Neural cell (in vitro differentiated cells): ENCODE results near the gene RPL36A. TPM values are rescaled to one million over a fixed set of nuclear protein-coding genes. Genes with fewer than 3 reads are reported as not detected.

ENCODE experiments used
- H2AFZ ChIP-seq: fragments of 200-600, 300-800 bp; sonication (generic), shearing (Covaris generic); 2 replicates; pipeline ENCODE4 v1.6.0; 2014; ENCODE audit warnings: low read depth, mild to moderate bottlenecking, antibody characterized with exemption, low read length, moderate library complexity
- H3F3A ChIP-seq: fragments of 200-600 bp; shearing (Covaris generic); 2 replicates; pipeline ENCODE4 v1.6.1; 2016; ENCODE audit warnings: mild to moderate bottlenecking, moderate library complexity, mixed read lengths, antibody characterized with exemption, low read length; ENCODE audit not compliant: insufficient read depth, poor library complexity, severe bottlenecking
- H3K27ac ChIP-seq: fragments of 200-600, 300-800 bp; sonication (generic), shearing (Covaris generic); 2 replicates; pipeline ENCODE4 v1.5.1; 2014; ENCODE audit warnings: mild to moderate bottlenecking, low read length, moderate library complexity
- H3K27me3 ChIP-seq: fragments of 300-800, 200-600 bp; sonication (generic), shearing (Covaris generic); 2 replicates; pipeline ENCODE4 v1.6.0; 2014; ENCODE audit warnings: mild to moderate bottlenecking, low read depth, low read length, moderate library complexity; ENCODE audit not compliant: insufficient read depth
- H3K36me3 ChIP-seq: fragments of 300-800, 200-600 bp; sonication (generic), shearing (Covaris generic); 2 replicates; pipeline ENCODE4 v1.5.1; 2014; ENCODE audit warnings: mild to moderate bottlenecking, antibody characterized with exemption, low read length, moderate library complexity; ENCODE audit not compliant: insufficient read depth
- H3K4me2 ChIP-seq: fragments of 300-800, 200-600 bp; sonication (generic), shearing (Covaris generic); 2 replicates; pipeline ENCODE4 v1.6.0; 2014; ENCODE audit warnings: mild to moderate bottlenecking, low read length
- H3K4me3 ChIP-seq: fragments of 300-800, 200-600 bp; sonication (generic), shearing (Covaris generic); 2 replicates; pipeline ENCODE4 v1.5.1; 2014; ENCODE audit warnings: mild to moderate bottlenecking, low read length, moderate library complexity
- H3K79me2 ChIP-seq: fragments of 200-600 bp; shearing (Covaris generic); replicated peaks from 2 replicates; pipeline ENCODE4 v1.6.0; 2014; ENCODE audit warnings: mild to moderate bottlenecking, low read length, moderate library complexity; ENCODE audit not compliant: insufficient read depth
- H3K9ac ChIP-seq: fragments of 300-800, 200-600 bp; sonication (generic), shearing (Covaris generic); 2 replicates; pipeline ENCODE4 v1.6.1; 2016; ENCODE audit warnings: mild to moderate bottlenecking, low read length, mixed read lengths
- H3K9me2 ChIP-seq: fragments of 200-600 bp; shearing (Covaris generic); 2 replicates; pipeline ENCODE4 v1.6.1; 2016; ENCODE audit warnings: mild to moderate bottlenecking, low read length, mixed read lengths; ENCODE audit not compliant: insufficient read depth
- H3K9me3 ChIP-seq: fragments of 200-600, 300-800 bp; sonication (generic), shearing (Covaris generic); 2 replicates; pipeline ENCODE4 v1.6.1; 2016; ENCODE audit warnings: mild to moderate bottlenecking, mixed run types, low read length, moderate library complexity, mixed read lengths
- H4K20me1 ChIP-seq: fragments of 200-600 bp; shearing (Covaris generic); 2 replicates; pipeline ENCODE4 v1.6.1; 2016; ENCODE audit warnings: mild to moderate bottlenecking, mixed run types; ENCODE audit not compliant: insufficient read depth
- CTCF ChIP-seq: fragments of 450-650 bp; IDR thresholded peaks from 2 replicates; pipeline ENCODE4 v1.5.1; 2014; ENCODE audit warnings: antibody characterized with exemption, mild to moderate bottlenecking, moderate library complexity; ENCODE audit not compliant: poor library complexity, severe bottlenecking
- EP300 ChIP-seq: fragments of 450-650 bp; conservative IDR thresholded peaks from 2 replicates; pipeline ENCODE4 v1.6.1; 2014; ENCODE audit warnings: antibody characterized with exemption, mild to moderate bottlenecking, moderate library complexity; ENCODE audit not compliant: poor library complexity, severe bottlenecking
- EZH2 ChIP-seq: fragments of 200-600, 300-800 bp; shearing (Covaris generic), sonication (generic); IDR thresholded peaks from 2 replicates; pipeline ENCODE4 v1.6.1; 2014; ENCODE audit warnings: antibody characterized with exemption, low read length, borderline replicate concordance, mild to moderate bottlenecking; ENCODE audit not compliant: insufficient read depth, poor library complexity, severe bottlenecking
- MXI1 ChIP-seq: fragments of 450-650 bp; conservative IDR thresholded peaks from 2 replicates; pipeline ENCODE4 v1.6.1; 2014; ENCODE audit warnings: antibody characterized with exemption, mild to moderate bottlenecking; ENCODE audit not compliant: poor library complexity, severe bottlenecking
- POLR2AphosphoS5 ChIP-seq: IDR thresholded peaks from 2 replicates; pipeline ENCODE4 v1.6.1; 2012
- RAD21 ChIP-seq: fragments of 450-650 bp; conservative IDR thresholded peaks from 2 replicates; pipeline ENCODE4 v1.6.1; 2014; ENCODE audit warnings: antibody characterized with exemption, mild to moderate bottlenecking, moderate library complexity
- REST ChIP-seq: IDR thresholded peaks from 2 replicates; pipeline ENCODE4 v1.6.1; 2012; ENCODE audit warnings: borderline replicate concordance
- SMC3 ChIP-seq: fragments of 450-650 bp; conservative IDR thresholded peaks from 2 replicates; pipeline ENCODE4 v1.6.1; 2014; ENCODE audit warnings: antibody characterized with exemption, mild to moderate bottlenecking, moderate library complexity; ENCODE audit not compliant: poor library complexity
- TAF1 ChIP-seq: IDR thresholded peaks from 2 replicates; pipeline ENCODE4 v1.6.1; 2012; ENCODE audit warnings: low read depth
- polyA plus RNA-seq: library from polyadenylated mRNA; depleted of rRNA; stranded (reverse); fragments of >200 nt; gene quantifications from 2 replicates; pipeline ENCODE4 v1.2.3, GENCODE V29; 2014

Gene RPL36A
- polyA plus RNA-seq, 1 donor from 2014 or later, result 1,978 TPM

GRCh38 chrX:101385795-101386541 is 4.8 kb upstream of the RPL36A start, which contains the start of gene BTK (continued):
- TF ChIP-seq EP300, result no peak

GRCh38 chrX:101386542-101386885 is 4.3 kb upstream of the RPL36A start:
- Histone ChIP-seq H3K9ac (no peak overlapping the region), H3F3A (no peaks in the 10 kb centered on the region), H3K4me2 (no peak overlapping the region), H3K4me3 (no peak overlapping the region), H3K79me2 (no peaks in the 10 kb centered on the region), H3K27me3 (no peaks in the 10 kb centered on the region), H3K27ac (no peak overlapping the region), H4K20me1 (no peaks in the 10 kb centered on the region), H3K36me3 (no peaks in the 10 kb centered on the region), H2AFZ (no peak overlapping the region), H3K9me2 (no peaks in the 10 kb centered on the region), H3K9me3 (no peaks in the 10 kb centered on the region)
- TF ChIP-seq EZH2, result no peak
- no peak for TF ChIP-seq EP300
- no peak for TF ChIP-seq RAD21
- no peak for TF ChIP-seq POLR2AphosphoS5
- no peak for TF ChIP-seq SMC3
- no peak for TF ChIP-seq CTCF
- no peak for TF ChIP-seq MXI1
- no peak for TF ChIP-seq TAF1
- TF ChIP-seq REST, result no peak

- Histone ChIP-seq H4K20me1 (no peaks in the 10 kb centered on the region), H3K9ac (no peak overlapping the region)
- TF ChIP-seq SMC3 (no peak), POLR2AphosphoS5 (no peak), MXI1 (no peak), REST (no peak), CTCF (no peak), EP300 (no peak), TAF1 (no peak)
Observed at GRCh38 chrX:101388604-101389003, 2.2 kb upstream of the RPL36A start.

More at GRCh38 chrX:101388604-101389003, 2.2 kb upstream of the RPL36A start:
- H3K27ac ChIP-seq, result no peak overlapping the region
- no peaks in the 10 kb centered on the region for H3K9me3 ChIP-seq
- H3K9me2 ChIP-seq, result no peaks in the 10 kb centered on the region
- H3K4me2 ChIP-seq, result no peak overlapping the region
- no peaks in the 10 kb centered on the region for H3K79me2 ChIP-seq
- no peak overlapping the region for H2AFZ ChIP-seq
- no peaks in the 10 kb centered on the region for H3K27me3 ChIP-seq
- H3K36me3 ChIP-seq, result no peaks in the 10 kb centered on the region
- H3F3A ChIP-seq, result no peaks in the 10 kb centered on the region
- no peak overlapping the region for H3K4me3 ChIP-seq
